Parathyroid adenoma (tissue), 2 donors: ENCODE data around the gene FBXL7.

Experiments
- H2AFZ ChIP-seq: fragments of 300-600 bp; sonication (generic); one replicate; pipeline ENCODE4 v1.7.0; 2017; ENCODE audit warnings: antibody characterized with exemption, mild to moderate bottlenecking
- H3K27ac ChIP-seq: fragments of 300-600 bp; sonication (generic); one replicate; pipeline ENCODE4 v1.7.0; 2017
- H3K27me3 ChIP-seq: fragments of 300-600 bp; sonication (generic); one replicate; pipeline ENCODE4 v1.7.0; 2017; ENCODE audit warnings: low read length; ENCODE audit not compliant: control insufficient read depth, insufficient read depth
- H3K36me3 ChIP-seq: fragments of 300-600 bp; sonication (generic); one replicate; pipeline ENCODE4 v1.7.0; 2017; ENCODE audit warnings: low read length; ENCODE audit not compliant: control insufficient read depth, insufficient read depth
- H3K4me1 ChIP-seq: fragments of 300-600 bp; sonication (generic); one replicate; pipeline ENCODE4 v1.7.0; 2017; ENCODE audit warnings: control low read depth
- H3K4me2 ChIP-seq: fragments of 300-600 bp; sonication (generic); one replicate; pipeline ENCODE4 v1.7.0; 2017; ENCODE audit warnings: low read length
- H3K4me3 ChIP-seq: fragments of 300-600 bp; sonication (generic); one replicate; pipeline ENCODE4 v1.7.0; 2017; ENCODE audit warnings: low read depth, low read length
- H3K79me2 ChIP-seq: fragments of 300-600 bp; sonication (generic); one replicate; pipeline ENCODE4 v1.7.0; 2017; ENCODE audit warnings: control low read depth
- H3K9ac ChIP-seq: fragments of 300-600 bp; sonication (generic); one replicate; pipeline ENCODE4 v1.7.0; 2017; ENCODE audit warnings: mild to moderate bottlenecking
- H3K9me3 ChIP-seq: fragments of 300-600 bp; sonication (generic); one replicate; pipeline ENCODE4 v1.7.0; 2017; ENCODE audit warnings: low read length; ENCODE audit not compliant: control insufficient read depth
- TF ChIP-seq, protein P1 (sequence below): fragments of 300-600 bp; sonication (generic); IDR thresholded peaks from one replicate; pipeline ENCODE4 v1.7.0; 2017; ENCODE audit warnings: antibody characterized with exemption, mild to moderate bottlenecking
- donor health status: primary hyperparathyroidism.

FBXL7 gene

GRCh38 chr5:15966651-15967050 is 466.7 kb downstream of the FBXL7 start:
- TF ChIP-seq, protein P1, sequence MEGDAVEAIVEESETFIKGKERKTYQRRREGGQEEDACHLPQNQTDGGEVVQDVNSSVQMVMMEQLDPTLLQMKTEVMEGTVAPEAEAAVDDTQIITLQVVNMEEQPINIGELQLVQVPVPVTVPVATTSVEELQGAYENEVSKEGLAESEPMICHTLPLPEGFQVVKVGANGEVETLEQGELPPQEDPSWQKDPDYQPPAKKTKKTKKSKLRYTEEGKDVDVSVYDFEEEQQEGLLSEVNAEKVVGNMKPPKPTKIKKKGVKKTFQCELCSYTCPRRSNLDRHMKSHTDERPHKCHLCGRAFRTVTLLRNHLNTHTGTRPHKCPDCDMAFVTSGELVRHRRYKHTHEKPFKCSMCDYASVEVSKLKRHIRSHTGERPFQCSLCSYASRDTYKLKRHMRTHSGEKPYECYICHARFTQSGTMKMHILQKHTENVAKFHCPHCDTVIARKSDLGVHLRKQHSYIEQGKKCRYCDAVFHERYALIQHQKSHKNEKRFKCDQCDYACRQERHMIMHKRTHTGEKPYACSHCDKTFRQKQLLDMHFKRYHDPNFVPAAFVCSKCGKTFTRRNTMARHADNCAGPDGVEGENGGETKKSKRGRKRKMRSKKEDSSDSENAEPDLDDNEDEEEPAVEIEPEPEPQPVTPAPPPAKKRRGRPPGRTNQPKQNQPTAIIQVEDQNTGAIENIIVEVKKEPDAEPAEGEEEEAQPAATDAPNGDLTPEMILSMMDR: no peak
- H3K79me2 ChIP-seq: no peaks in the 10 kb centered on the region
- no peaks in the 10 kb centered on the region for H3K36me3 ChIP-seq
- H3K9ac ChIP-seq: no peak overlapping the region
- H3K27ac ChIP-seq: no peak overlapping the region
- H3K9me3 ChIP-seq: no peaks in the 10 kb centered on the region
- peaks cover 4% of the 10 kb centered on the region for H3K27me3 ChIP-seq
- no peak overlapping the region for H3K4me2 ChIP-seq
- no peak overlapping the region for H2AFZ ChIP-seq
- no peaks in the 10 kb centered on the region for H3K4me1 ChIP-seq
- no peak overlapping the region for H3K4me3 ChIP-seq

GRCh38 chr5:15968993-15969392 is 469.0 kb downstream of the FBXL7 start:
- Histone ChIP-seq H3K4me3 (no peak overlapping the region), H2AFZ (no peak overlapping the region), H3K4me1 (no peaks in the 10 kb centered on the region), H3K9me3 (no peaks in the 10 kb centered on the region), H3K79me2 (no peaks in the 10 kb centered on the region), H3K4me2 (no peak overlapping the region), H3K27me3 (peaks cover 4% of the 10 kb centered on the region), H3K27ac (no peak overlapping the region), H3K9ac (no peak overlapping the region), H3K36me3 (no peaks in the 10 kb centered on the region)
- TF ChIP-seq, protein P1: no peak

- no peaks in the 10 kb centered on the region for H3K36me3 ChIP-seq
- no peaks in the 10 kb centered on the region for H3K4me1 ChIP-seq
- TF ChIP-seq, protein P1: no peak
- no peak overlapping the region for H2AFZ ChIP-seq
- H3K4me2 ChIP-seq: no peak overlapping the region
- H3K27me3 ChIP-seq: no peaks in the 10 kb centered on the region
- H3K27ac ChIP-seq: no peak overlapping the region
- H3K79me2 ChIP-seq: no peaks in the 10 kb centered on the region
- H3K9me3 ChIP-seq: no peaks in the 10 kb centered on the region
- H3K4me3 ChIP-seq: no peak overlapping the region
- no peak overlapping the region for H3K9ac ChIP-seq
These were observed 477.9 kb downstream of the FBXL7 start for GRCh38 chr5:15977851-15978250.

- no peaks in the 10 kb centered on the region for H3K4me1 ChIP-seq
- H3K27ac ChIP-seq: no peak overlapping the region
- H3K79me2 ChIP-seq: no peaks in the 10 kb centered on the region
- H3K4me3 ChIP-seq: no peak overlapping the region
- H3K9me3 ChIP-seq: no peaks in the 10 kb centered on the region
- TF ChIP-seq, protein P1: no peak
- no peaks in the 10 kb centered on the region for H3K27me3 ChIP-seq
- no peak overlapping the region for H3K9ac ChIP-seq
- no peak overlapping the region for H2AFZ ChIP-seq
- H3K36me3 ChIP-seq: no peaks in the 10 kb centered on the region
- no peak overlapping the region for H3K4me2 ChIP-seq
These were observed 480.9 kb downstream of the FBXL7 start for GRCh38 chr5:15980835-15981234.

DNA sequence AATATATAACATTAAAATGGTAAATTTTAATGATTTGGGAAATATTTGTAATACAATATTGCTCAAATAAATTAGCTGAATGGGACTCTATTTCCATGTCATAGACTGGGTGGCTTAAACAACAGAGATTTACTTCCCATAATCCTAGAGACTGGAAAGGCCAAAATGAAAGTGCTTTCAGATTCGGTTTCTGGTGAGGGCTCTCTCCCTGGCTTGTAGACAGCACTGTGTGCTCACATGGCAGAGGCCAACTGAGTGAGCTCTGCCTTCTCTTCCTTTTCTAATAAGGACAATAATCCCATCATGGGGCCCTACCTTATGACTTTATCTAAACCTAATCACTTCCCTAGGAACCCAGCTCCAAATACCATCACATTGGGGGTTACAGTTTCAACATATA is 483.4 kb downstream of the FBXL7 start:
- no peak overlapping the region for H3K27ac ChIP-seq
- no peak overlapping the region for H3K4me2 ChIP-seq
- no peaks in the 10 kb centered on the region for H3K36me3 ChIP-seq
- no peaks in the 10 kb centered on the region for H3K9me3 ChIP-seq
- H3K27me3 ChIP-seq: no peaks in the 10 kb centered on the region
- TF ChIP-seq, protein P1: no peak
- H3K79me2 ChIP-seq: no peaks in the 10 kb centered on the region
- no peak overlapping the region for H3K9ac ChIP-seq
- no peak overlapping the region for H3K4me3 ChIP-seq
- no peaks in the 10 kb centered on the region for H3K4me1 ChIP-seq
- H2AFZ ChIP-seq: no peak overlapping the region
